Adipose tissue (tissue), 3 donors: ENCODE results near the gene FNIP1. TPM values are rescaled to one million over a fixed set of nuclear protein-coding genes. Genes with fewer than 3 reads are reported as not detected.

Experiments
- H3K27ac ChIP-seq: one replicate; pipeline ENCODE4 v1.5.1; 2013; ENCODE audit warnings: low read depth, low read length
- WGBS, 3 donors: extraction: QIAGEN DNeasy Blood & Tissue Kit; methylation state at CpG; one replicate each; pipeline ENCODE4 v1.1.7; 2013; 5-methylcytosine and 5-hydroxymethylcytosine counted together
- polyA plus RNA-seq, 3 donors: library from polyadenylated mRNA; stranded (reverse); fragments of 200-250 nt; gene quantifications; one replicate each; pipeline ENCODE4 v1.2.3, GENCODE V29; 2013
- donor health status: healthy with polysubstance abuse.
- donor health status: Bipolar disorder and iron deficiency.
- donor health status: healthy.

Gene FNIP1
- polyA plus RNA-seq, 3 donors: 3.0 to 5.6 (median 5.5) TPM

DNA sequence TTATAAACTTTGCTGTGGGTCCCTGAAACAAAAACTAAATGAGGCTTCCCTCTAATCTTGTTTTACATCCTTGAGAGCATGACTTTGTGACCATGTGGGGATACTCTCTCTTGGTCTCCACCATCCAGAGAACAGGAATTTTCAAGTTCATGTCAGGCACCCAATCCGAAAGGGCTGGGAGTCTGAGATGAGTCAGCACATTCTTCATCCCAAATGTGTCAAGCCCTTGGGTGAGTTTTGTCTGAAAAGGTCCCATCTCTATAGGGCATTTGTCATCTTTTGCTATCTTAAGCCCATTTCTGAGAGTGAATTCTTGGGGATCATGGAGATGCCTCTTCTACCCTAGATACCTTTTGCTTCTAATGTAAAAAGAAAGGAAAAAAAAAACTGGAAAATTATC lies 134.9 kb downstream of the FNIP1 start:
- 96 to 97% (median 96%) methylated on average over 1 of the region's 1 CpG for WGBS, 3 donors
- H3K27ac ChIP-seq: no peak overlapping the region

DNA sequence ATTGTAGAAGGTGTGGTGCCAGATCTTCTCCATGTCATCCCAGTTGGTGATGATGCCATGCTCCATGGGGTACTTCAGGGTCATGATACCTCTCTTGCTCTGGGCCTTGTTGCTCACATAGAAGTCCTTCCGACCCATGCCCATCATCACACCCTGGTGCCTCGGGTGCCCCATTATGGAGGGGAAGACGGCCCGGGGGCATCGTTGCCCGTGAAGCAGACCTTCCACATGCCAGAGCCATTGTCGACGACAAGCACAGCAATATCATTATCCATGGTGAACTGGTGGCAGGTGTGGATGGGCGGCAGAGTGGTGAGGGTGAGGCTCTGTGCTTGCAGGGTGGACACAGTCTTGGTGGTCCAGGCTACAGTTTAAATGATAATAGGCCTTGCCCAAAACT lies 137.0 kb downstream of the FNIP1 start:
- 97 to 99% (median 98%) methylated on average over 9 of the region's 9 CpGs for WGBS, 3 donors
- H3K27ac ChIP-seq: no peak overlapping the region

DNA sequence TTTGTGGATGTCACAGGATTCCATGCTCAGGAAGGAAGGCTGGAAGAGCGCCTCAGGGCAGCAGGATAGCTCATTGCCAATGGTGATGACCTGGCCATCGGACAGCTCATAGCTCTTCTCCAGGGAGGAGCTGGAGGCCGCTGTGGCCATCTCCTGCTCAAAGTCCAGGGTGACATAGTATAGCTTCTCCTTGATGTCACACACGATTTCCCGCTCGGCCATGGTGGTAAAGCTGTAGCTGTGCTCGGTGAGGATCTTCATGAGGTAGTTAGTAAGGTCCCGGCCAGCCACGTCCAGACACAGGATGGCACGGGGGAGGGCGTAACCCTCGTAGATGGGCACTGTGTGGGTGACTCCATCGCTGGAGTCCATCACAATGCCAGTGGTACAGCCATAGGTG lies 137.5 kb downstream of the FNIP1 start:
- no peak overlapping the region for H3K27ac ChIP-seq
- WGBS, 3 donors: 97 to 98% (median 98%) methylated on average over 13 of the region's 13 CpGs

DNA sequence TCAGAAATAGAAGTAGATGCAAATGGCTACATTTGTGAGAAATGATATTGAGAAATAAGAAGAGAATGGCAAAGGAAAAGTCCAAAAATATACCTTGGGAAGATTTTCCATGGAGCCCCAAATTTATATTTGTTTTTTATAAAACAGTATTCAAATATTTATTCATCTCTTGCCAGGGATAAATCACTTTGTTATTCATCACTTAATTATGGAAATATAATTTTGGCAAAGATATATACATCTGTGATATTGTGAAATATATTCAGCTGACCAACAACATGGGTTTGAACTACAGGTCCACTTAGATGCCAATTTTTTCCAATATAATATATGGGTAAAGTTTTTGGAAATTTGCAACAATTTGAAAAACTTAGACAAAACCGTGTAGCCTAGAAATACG lies 142.0 kb downstream of the FNIP1 start:
- 88 to 94% (median 92%) methylated on average over 2 of the region's 2 CpGs for WGBS, 3 donors
- no peak overlapping the region for H3K27ac ChIP-seq

DNA sequence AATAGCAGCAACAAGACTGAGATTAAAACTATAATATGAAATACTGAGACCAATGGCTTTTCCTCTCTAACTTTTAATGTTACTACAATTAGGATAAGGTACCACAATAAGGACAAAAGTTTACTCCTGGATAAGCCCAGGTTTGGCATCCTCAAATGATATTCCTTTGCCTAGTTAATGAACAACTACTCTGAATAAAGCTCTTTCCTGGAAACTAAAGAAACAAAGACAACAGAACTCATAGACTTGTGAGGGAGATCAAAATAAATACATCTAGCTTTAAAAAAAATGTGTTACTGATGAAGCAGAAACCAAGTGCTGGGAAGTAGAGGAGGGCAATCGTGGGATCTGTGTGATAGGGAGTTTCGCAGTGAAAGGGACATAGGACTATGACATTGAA lies 142.5 kb downstream of the FNIP1 start:
- WGBS, 3 donors: 73 to 97% (median 88%) methylated on average over 2 of the region's 2 CpGs
- H3K27ac ChIP-seq: no peak overlapping the region

DNA sequence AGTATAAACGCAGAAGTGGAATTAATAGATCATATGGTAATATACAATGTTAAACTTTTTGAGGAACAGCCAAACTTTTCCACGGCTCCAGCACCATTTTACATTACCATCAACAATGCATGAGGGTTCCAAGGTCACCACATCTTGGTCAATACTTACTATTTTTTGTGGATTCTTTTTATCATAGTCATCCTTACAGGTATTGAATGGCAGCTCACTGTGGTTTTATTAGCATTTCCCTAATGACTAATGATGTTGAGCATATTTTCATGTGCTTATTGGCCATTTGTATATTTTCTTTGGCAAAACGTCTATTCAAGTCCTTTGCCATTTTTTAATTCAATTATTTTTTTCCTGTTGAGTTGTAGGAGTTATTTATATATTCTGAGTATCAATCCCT lies 147.7 kb downstream of the FNIP1 start:
- H3K27ac ChIP-seq: no peak overlapping the region
- 93 to 95% (median 93%) methylated on average over 3 of the region's 3 CpGs for WGBS, 3 donors

DNA sequence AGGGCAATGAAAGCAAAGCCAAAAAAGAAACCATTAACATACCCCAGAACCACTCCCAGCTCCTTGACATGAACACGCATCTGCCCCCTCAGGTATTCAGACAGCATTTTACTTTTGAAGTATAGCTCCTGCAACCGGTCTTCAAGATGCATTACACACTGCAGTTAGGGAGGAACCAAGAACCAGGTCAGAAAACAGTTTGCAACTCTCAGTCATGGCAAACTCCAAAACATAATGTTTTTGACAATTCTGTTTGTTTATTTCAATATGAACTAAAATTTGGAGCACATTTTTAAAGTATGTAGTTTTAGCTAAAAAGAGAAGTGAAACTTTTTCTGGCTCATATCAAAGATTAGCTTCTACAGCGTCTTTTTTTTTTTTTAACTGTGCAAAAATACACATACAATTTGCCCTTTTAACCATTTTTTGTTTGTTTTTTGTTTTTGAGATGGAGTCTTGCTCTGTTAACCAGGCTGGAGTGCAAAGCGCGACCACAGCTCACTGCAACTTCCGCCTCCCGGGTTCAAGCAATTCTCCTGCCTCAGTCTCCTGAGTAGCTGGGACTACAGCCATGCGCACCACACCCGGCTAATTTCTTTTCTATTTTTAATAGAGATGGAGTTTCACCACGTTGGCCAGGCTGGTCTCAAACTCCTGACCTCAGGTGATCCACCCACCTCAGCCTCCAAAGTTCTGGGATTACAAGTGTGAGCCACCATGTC lies 149.6 kb downstream of the FNIP1 start:
- H3K27ac ChIP-seq: no peak overlapping the region
- 80 to 92% (median 84%) methylated on average over 10 of the region's 10 CpGs for WGBS, 3 donors

DNA sequence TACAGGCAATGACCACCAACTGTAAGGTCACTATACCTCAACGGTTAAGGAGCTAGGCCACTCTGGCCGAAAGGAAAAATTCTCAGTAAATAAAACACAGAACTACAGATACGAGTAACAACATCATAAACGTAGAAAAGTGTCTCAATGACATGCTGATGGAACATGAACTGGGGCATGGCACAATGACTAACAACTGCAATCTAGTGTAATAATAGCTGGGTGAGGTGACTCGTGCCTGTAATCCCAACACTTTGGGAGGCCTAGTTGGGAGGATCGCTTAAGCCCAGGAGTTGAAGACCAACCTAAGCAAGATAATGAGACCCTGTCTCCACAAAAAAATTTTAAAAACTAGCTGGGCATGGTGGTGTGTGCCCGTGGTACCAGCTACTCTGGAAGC lies 152.0 kb downstream of the FNIP1 start:
- H3K27ac ChIP-seq: no peak overlapping the region
- WGBS, 3 donors: 93 to 95% (median 94%) methylated on average over 7 of the region's 7 CpGs

DNA sequence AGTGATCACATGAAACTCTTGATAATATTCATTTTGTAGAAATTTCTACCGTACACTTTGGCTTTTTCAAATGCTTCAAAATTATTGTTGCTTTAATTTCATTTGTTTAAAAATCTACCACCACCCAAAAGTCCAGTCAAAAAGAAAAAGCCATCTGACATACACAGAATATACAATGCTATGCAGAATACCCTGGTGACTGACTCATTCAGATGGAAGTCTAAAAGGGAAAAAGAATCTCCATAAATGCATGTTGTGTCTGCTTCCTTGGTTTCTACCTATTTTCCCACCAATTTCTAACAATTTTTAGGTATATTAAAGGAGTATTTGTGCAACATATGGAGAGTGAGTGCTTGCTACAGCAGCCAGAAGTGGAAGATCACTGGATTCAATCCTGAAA lies 152.4 kb downstream of the FNIP1 start:
- H3K27ac ChIP-seq: no peak overlapping the region
- 93 to 100% (median 93%) methylated on average over 1 of the region's 1 CpG for WGBS, 3 donors

DNA sequence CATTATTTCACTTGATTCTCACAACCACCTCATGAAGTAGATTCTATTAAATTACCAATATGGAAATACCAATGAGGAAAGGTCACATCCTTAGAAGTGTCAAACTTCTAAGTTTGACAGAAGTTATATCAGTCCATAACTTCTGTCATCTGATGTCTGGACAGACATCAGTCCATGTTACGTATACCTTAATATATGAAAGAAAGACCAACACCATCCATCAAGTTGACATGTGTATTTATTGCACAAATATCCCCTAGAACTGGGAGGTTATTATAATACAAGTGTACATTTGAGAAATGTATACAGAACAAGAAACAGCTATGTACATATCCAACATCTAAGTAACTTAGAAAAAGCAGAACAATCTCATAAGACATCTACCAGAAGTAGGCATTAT lies 155.3 kb downstream of the FNIP1 start:
- H3K27ac ChIP-seq: no peak overlapping the region
- 89 to 95% (median 92%) methylated on average over 1 of the region's 1 CpG for WGBS, 3 donors

DNA sequence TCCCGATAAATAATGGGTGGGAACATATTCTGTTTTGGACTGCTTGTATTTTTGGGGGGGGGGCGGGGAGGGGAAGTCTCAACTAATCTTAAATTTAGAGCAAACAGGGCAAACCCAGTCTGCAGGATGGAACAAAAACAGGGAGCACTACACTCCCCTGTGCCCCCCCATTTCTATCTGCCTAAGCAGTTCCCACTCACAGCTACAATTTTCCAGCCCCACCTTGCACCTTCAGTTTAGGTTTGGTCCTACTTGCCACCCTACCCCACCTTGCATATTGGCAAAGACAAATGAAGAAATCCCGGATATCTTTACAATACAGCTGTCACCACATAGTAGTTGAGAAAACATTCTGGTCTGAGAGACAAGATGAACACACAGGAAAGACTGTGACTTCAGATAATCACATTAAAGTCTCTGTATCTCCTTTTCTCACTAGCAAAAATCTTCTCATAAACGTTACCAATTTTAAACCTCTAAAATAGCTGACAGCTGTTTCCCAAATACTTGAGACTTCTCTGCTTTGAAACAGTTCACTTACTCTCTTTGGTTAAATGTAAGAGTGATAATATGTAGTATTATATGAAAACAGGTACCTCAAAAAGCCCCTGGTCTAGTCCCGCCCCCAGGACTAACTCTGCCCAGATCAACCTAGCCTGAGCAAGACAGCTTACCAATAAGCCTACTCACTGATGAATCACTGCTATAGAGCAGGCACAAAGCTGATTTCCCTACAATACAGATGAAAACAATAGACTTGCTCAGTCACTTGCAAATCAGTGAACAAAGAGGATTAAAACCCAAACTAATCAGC lies 156.6 kb downstream of the FNIP1 start:
- 53 to 72% (median 54%) methylated on average over 5 of the region's 5 CpGs for WGBS, 3 donors
- no peak overlapping the region for H3K27ac ChIP-seq

DNA sequence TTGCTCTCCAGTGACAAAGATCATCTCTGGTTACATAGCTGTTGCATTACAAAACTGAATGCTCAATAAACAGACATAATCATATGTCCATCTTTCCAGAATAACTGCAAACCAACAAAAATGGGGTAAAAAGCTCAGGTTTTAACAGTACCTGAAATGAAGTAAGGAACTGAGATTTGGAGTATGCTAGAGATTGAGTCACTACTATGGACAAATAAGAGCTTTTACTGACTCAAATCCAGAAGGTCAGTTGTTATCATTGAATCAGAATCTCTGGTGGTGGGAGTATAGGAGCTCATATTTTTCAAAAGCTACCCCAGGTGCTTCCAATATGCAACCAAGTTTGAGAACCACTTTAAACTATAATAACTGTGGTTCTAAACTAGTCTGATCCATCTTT lies 157.7 kb downstream of the FNIP1 start:
- H3K27ac ChIP-seq: no peak overlapping the region

DNA sequence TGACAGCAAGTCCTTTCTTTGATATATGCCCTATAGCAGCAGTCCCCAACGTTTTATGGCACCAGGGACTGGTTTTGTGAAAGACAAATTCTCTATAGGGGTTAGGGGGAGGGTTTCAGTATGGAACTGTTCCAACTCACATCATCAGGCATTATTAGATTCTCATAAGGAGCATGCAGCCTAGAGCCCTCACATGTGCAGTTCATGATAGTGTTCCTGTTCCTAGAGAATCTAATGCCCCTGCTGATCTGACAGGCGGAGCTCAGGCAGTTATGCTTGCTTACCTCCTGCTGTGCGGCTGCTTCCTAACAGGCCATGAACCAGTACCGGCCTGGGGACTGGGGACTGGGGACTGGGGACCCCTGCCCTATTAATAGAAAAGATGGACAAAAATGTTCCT lies 159.1 kb downstream of the FNIP1 start:
- WGBS, 3 donors: 74 to 79% (median 78%) methylated on average over 4 of the region's 4 CpGs
- H3K27ac ChIP-seq: no peak overlapping the region

DNA sequence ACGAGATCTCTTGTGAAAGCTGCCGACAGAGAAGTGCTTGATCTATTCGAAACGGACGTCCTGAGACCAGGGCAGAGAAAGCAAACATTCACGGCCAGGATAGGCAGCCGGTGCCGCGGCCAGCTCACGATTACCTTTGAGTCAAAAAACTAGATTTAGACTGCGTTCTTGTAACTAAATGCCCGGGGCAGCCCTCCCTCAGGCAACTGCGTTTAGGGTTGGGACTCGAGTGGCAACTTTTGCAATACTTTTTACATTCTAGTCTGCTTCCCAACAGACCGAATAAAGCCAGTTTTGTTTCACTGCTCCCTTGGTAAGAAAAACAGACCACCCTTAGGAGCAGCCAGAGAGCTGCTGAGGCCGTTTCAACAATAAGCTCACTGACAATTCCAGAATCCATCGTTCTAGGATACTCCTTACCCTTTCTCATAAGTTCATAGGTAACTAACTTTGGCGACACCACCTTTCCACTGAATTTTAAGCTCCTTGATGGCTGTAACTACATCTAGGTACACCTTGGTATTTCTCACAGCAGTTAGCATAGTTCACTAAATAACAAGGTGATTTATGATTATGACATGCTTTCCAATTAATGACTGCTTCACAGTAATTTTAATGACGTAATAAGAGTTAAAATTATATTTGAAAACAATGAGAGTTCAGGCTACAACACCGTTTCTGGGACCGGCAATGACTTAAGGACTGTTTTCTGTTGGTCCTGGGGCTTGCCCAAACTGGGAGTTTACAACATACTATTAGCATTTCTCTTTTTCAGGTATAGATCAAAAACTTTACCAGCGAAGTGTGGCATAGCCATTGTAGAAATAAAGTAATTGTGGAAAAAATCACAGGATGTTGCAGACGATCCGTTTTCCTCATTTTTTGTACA lies 160.9 kb downstream of the FNIP1 start:
- H3K27ac ChIP-seq: peak overlapping the region; percentile 98
- 2 to 4% (median 3%) methylated on average over 24 of the region's 24 CpGs for WGBS, 3 donors

DNA sequence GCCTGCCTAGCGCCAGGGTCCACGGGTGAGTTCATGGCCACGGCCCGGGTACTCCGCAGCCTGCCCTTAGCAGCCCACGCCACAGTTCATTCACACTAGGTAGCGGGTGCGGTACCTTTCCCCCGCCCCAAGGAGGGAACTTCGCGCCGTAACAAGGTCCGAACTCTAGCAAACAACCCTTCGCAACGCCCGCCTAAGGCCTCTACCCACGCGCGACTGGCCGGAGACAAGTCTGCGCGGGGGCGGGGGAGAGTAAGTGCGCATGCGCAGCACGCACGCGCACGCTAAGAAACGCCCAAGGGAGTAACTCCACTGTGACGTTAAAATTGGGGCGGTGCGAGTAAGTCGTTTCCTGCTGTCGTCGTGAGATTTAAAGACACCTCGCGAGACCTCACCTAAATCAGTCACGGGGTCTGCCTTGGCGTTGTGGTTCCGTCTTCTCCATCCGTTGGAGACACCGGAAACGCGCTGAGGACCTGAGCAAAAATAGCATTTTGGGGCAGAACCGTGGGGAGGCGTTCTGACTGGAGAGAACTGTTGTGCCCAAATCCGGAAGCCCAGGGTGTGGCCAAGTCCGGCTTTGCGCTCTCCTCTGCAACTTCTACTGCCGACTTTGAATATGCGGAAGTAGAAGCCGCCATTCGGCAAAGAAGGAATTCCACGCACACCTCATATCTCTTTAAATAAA lies 161.7 kb downstream of the FNIP1 start, which contains the start of gene RAPGEF6:
RAPGEF6 (minus strand) TSS at position 234 of the 688 bp plus-strand sequence; CDS start at position 35, 199 bp downstream.
- WGBS, 3 donors: 0 to 1% (median 0%) methylated on average over 53 to 55 of the region's 55 CpGs
- H3K27ac ChIP-seq: peak within 1 kb of the TSS; percentile 98

DNA sequence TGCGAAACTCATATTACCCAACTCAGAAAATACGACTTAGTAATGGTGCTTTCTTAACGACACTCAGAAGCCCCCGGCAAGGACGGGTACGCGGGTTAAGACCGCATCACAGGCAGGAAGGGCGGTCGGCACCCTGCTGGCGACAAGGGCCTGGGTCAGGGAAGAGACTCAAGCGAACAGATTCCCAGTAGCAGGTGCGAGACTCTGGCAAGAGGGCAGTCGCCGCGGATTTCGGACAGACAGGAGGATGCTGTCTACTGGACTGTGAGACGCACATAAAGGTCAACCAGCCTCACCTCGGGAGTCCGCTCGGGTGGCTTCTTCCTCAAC lies 162.2 kb downstream of the FNIP1 start:
- WGBS, 3 donors: 0% methylated on average over 21 of the region's 21 CpGs

DNA sequence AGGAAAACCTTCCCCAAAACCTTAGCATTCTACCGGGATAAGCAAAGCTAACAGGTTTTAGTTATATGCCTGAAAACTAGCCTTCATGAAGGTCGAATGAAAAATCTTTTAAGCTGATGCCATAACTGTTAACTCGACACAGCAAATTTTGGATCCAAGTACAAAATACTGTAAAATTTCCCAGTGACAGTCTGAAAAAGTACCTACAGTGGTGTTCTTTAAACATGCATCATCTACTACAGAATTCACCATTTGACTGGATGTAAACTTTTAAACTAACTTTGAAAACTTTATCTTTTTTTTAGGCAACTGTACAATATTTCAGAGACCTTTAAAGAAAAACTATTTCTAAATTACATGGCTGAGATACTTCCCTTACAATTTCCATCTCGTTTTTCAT lies 162.6 kb downstream of the FNIP1 start:
- no peak overlapping the region for H3K27ac ChIP-seq
- 4 to 7% (median 7%) methylated on average over 4 of the region's 4 CpGs for WGBS, 3 donors

More for the DNA sequence above, 162.2 kb downstream of the FNIP1 start:
- H3K27ac ChIP-seq: peak overlapping the region; percentile 71

DNA sequence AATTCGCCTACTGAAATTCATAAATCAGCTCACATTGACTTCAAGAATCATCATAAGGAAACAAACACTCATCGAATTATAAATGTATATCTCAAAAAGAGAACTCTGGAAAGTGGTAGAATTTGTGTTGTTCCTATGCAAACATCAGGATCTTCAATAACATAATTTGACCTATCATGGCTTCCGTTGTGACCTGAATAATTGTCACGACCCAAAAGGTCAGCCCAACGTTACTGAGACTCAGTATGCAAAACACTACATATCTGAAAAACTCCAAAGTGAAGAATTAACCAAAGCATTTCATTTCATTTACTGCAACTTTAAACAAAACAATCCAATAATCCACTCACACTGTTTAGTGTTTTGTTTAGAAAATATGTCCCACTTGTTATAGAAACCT lies 163.0 kb downstream of the FNIP1 start:
- WGBS, 3 donors: 40 to 59% (median 48%) methylated on average over 5 of the region's 5 CpGs
- no peak overlapping the region for H3K27ac ChIP-seq
